NCI-H146 treated with DMSO at 0.1 percent for 48 hours (cell line): ENCODE data around the gene PCGF5.
"Not testable (repeated sequence)": the region's sequence is repeated elsewhere in the genome, so short reads cannot be mapped to it uniquely, and the experiment has no call there.

Experiments used
- DNase-seq: peaks from one replicate; lab custom pipeline; 2025; ENCODE audit not compliant: unreplicated experiment; lab: John Stamatoyannopoulos, UW

Gene PCGF5

DNA sequence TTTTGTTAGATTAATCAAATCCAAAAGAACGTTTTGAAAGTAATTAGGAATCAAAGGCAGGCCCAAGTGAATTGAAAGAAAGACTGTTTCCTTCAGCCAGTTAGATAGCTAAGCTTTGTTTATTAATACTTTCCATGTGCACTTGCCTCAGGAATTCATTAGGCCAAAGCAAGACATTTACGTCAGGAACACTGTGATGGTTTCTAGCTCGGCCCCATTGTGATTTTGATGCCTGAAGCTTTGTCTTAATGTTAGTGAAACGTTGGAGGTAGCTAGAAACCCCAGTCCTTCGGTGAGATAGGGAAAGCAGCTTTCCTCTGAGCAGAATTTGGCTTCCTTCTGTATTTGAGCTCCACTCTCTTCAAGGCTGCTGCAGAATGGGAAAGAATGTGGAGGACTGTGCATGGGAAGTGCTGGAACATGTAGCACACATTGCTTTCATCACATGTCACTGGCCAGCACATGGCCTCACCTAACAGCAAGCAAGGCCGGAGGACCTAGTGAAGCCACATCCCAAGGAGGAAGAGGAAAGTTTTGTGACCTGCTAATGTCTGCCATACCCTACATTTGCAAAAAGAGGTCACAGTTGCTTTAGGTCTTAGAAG, 64.1 kb downstream of the PCGF5 start:
- no peak for DNase-seq

DNA sequence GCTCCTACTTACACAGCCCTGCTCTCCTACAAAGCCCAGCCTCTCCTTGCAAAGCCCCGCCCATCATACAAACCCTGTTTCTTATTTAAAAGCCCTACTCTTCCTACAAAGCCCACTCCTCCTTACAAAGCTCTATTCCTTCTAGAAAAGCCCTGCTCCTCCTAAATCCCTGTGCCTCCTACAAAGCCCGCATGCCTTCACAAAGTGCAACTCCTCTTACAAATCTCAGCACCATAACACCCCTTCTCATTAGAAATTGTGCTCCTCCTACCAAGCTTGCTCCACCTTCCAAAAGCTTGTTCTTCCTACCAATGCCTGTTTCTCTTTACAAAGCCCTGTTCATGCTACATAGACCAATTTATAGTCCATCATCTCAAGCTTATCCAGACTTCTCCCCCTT, 66.1 kb downstream of the PCGF5 start:
- no peak for DNase-seq

DNA sequence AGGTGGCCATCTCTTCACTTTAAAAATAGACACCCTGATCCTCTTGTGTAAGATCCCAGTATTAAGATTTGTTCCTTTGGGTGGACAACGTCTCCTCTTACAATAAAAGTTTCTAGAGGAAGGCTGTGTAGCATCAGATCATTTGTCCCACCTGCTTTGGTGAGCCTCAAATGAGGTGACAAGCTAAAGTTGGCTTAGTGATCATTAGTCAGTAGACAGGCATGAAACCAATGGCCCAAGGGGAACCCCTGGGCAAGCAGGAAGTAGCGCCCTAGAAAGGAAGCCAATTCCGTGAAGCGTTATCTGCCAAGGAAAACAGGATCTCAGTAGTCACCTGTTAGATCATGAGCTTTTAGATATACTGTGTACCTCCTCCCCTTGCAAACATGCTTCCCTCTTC, 66.8 kb downstream of the PCGF5 start:
- no peak for DNase-seq

DNA sequence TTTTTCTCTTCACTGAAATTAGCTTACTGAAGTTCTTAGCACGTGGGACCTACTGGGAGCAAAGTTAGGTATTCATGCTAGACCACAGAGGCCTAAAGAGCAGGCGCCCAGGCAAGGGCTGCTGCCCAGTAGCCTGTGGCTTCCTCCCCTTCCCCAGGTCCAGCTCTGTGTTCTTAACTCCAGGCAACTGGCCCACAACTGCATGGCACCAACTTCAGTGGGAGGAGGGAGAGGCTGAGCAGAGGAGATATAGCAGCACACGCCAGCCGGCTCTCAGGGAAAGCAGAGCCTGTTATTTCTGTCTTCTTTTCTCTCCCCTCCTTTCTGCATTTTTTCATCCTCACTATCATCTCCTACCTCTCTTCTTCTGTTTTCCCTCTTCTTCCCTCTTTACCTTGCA, 67.4 kb downstream of the PCGF5 start:
- DNase-seq: no peak

DNA sequence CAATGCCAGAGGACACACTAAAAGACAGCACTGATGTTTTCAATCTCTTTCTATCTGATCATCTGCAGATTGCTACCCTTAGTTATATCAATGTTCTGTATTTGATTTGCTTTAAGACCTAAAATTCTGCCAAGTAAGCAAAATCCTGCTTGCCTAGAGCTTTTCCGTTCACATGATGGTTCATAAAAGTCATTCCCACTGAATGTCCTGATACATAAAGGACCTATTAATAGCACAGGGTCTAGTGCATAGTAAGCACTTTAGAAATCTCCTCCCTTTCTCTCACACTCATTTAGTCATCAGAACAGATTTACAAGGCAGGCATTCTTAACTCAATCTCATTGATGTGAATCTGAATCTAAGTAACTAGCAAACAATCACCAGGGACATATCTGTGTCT, 68.8 kb downstream of the PCGF5 start:
- no peak for DNase-seq

DNA sequence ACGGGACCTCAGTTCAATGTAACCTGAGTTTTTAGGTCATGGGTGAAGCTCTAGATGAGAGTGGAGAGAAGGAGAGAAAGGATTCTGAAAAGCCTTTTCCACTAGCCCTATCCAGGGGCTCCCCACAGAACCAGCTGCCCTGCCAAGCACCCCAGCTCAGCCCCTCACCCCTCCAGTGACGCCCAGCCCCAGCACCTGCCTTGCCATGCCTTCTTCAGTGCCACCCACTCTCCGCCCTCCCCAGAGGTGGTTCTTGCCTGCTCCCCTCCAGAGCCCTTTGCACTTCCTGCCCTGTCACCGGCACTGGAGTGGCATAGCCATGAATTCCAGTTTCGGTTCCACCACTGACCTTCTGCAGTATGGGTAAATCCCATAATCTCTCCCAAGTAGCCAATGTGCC, 70.1 kb downstream of the PCGF5 start:
- no peak for DNase-seq

DNA sequence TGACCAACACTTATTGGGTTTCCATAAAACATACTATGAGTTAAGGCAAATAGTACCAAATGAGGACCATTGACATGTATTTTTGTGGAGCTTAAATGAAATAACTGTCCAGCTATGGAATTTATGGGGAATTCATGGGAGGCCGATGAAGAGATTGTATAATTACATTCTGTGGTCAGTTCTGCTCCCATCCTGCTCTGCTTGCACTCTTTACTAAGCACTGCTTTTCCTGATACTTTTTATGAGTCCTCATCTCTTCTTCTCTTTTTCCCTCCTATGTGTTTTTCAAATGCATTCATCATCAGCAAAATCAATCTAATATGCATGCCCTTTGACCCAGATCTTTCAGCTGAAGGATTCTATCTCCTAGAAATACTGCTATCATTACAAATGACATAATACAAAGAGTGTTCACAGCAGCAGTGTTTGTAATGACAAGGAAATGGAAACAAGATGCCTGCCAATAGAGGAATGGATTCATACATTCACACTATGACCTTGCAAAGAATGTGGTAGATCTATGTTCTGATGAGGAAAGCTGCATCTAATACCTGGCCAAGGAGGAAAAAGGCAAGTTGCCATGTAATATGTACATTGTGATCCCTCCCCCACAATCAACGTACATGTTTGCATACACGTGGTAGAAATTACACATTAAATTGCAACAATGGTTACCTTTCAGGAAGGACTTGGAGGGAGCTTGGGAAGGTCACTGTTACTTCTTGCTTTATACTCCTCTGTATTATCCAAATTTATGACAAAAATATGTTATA, 73.9 kb downstream of the PCGF5 start:
- DNase-seq: no peak

DNA sequence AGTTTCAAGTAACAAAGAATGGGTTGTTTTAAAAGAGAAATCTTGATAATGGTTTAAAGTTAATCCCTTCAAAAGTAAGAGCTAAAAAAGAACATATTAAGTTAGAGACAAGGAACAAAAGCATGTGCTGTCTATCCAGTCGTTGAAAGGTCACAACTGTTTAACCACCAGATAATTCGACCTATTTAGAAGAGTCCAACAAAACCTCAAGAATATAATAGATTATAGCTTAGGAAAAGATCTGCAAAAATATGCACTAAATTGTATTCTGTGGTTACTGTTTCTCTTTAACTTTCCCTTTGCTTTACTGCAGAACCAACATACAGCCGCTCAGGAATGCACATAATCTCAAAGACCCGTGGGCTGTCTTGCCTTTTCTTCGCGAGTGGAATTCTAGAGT, 74.9 kb downstream of the PCGF5 start:
- DNase-seq: no peak

DNA sequence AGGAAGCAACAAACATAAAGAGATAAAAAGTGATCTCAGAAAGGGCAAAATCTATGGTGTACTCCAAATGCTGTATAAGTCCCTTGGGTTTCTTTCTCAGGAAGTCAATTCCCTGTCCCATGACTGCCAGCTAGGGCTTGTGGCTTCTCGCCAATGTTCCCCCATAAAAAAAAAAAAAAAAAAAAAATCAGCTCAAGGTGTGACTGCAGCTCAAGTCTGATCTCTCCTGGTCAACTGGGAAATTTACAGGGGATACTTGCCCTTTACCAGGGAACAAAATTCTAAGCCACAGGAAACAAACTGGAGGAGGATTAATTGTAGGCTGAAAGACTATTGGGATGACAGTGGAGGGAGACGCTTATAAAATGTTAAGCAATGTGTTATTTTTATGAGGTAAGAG, 76.0 kb downstream of the PCGF5 start:
- no peak for DNase-seq

DNA sequence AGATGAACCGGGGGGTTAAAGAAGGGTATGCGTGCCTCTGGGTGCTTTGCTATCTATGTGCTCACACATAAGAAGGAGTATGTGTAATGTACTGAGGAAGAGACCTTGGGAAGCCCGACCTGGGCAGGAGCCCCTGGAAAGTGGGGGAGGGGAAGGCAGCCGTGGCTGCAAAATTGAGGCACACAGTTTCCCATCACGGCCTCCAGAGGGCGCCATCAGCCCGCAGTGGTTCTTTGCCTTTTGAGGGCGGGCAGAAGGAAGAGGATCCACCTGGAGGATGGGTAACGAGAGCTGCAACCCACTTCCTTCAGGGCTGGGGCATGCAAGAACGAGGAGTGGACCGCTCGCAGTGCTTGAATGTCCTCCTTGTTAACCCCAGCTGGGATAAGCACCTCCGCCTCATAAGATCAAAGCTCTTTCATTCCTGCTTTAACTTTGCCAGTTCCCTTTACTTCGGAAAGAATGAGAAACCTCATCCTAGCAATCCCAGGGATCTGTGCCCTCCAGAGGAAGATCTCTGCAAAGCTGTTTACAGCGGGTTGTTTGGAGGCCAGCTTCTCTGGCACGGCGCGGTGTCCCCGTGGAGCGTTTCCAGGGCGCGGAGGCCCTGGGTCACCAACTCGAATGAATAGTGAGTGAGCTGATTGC, 77.9 kb downstream of the PCGF5 start:
- peak; percentile 84 for DNase-seq

DNA sequence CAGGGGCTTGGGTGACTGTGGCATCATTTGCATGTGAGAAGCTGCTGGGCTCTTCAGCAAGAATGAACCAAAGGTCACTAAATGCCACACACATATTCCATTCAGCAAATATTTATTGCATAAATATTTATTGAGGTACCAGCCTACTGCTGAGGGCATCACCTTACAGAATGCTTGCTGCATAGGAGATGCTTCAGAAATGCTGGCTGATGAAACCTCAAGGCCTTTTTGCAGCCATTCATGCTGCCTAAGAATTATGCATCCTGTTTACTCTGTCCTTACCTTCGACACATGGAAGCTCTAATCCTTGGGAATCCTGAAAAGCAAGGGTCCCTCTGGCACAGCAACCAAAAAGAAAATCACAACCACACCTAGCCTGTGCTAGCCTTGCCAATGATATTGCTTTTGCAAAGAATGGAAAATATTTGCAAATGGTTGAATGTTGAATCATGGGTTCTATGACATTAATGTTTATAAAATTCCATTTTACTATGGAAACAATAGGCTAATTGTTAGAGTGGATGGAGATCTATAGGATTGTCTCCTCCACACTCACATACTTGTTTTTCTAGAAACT, 79.6 kb downstream of the PCGF5 start:
- DNase-seq: peak; percentile 49

DNA sequence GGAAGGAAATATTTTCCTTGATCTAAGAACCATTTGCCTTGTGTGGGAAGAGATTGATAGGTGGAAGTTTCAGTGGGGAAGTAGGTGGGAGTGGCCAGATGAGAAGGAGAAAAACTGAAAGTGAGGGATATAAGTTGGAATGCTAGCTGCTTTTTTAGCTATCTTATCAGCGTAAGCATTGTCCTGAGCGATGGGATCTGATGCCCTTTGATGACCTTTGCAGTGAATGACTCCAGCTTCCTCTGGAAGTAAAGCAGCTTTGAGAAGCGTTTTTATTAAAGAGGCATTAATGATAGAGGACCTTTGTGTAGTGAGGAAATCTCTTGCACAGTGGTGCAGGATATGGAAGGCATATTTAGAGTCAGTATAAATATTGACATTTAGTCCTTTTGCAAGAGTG, 82.5 kb downstream of the PCGF5 start:
- DNase-seq: not testable (repeated sequence)

DNA sequence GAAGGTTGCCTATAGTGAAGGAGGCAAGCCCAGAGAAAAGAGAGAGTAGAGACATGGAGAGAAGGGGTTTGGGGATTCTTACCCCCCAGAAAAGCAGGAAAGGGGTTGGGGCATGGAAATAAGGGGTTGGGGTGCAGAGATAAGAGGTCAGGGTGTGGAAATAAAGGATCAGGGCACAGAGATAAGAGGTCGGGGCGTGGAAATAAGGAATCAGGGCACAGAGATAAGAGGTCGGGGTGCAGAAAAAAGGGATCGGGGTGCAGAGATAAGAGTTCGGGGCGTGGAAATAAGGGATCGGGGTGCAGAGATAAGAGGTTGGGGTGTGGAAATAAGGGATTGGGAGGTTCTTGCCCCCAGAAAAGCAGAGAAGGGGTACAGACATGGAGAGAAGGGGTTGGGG, 85.5 kb downstream of the PCGF5 start:
- DNase-seq: not testable (repeated sequence)

DNA sequence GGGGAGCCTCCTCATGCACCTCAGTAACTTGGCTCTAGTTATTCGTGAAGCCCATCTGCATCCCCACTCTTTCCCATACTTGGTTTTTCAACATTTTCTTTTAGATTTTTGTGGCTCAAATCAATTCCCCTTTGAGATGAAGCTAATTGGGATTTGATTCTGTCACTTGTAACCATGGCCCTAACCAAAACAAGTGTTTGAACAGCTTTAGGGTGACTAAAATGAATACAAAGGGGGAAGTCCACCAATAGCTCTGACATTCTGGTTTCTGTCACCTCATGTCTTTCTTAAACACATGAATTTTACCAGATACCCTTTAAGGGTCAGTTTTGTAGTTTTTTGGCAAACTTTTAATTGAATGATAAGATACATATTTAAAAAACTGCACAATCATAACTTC, 87.0 kb downstream of the PCGF5 start:
- no peak for DNase-seq

DNA sequence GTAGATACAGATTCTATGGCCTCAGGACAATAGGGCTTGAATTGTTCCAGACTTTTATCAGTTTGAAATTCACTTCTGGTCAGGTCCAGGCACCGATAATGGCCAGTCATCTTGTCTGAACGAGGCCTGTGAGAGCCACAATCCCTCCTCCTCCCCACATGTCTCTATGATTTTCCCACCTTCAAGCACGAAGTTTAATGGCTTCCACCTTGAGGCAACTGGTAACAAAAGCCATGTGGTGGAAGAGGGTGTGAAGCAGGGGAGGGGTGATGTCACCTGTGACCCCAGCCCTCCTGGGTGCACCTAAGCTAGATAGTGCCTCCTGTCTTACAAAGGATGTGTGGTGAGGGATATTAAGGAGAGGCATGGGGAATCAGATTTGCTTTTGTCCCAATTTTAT, 89.2 kb downstream of the PCGF5 start:
- no peak for DNase-seq

DNA sequence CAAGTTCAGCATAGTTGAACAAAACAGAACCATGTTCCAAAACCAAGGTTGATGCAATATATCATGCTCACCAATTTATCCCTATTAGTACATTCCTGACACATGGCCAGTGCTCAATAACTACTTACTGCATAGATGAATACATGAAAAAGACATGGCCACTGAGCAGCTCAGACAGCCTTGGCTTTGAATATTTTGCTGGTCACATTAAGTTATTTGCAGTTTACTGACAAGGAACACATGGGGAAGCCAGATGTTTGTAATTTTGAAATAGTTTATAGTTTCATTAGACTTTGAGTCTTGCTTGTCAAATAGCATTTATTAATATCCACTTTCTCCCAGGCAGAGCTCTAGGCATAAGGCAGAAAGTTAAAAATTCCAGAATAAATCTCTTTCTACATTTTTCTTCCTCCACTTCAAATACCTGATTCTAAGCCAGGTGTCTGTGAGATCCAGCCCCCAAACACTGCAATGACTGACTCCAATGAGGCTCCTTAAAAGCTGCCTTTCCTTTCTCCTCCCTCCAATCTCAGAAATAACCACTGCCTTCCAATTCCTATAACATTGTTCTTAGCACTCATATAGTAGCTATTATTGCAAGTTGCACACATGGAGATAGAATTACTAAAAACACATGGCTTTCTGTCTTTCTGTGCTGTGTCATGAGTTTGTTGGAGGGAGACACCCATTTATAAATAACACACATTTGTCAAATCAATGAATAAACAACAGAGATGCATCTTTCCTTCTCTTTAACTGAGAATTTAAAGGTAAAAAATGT, 91.3 kb downstream of the PCGF5 start:
- DNase-seq: no peak

DNA sequence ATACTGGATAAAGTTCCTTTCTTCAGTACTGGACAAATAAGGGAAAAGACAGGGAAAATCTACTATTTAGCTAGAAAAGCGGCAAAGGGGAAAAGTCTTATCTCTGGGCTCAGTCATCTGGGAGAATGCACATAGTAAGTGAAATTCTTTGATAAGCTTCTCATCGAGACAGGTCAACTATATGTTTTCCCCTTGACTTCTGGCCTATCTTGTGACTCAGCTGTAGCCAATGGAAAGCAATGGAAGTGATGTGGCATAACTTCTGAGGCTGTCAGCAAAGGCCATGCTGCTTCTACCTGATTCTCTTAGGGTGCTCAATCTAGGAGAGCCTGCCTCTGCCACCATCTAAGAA, 91.9 kb downstream of the PCGF5 start:
- no peak for DNase-seq

DNA sequence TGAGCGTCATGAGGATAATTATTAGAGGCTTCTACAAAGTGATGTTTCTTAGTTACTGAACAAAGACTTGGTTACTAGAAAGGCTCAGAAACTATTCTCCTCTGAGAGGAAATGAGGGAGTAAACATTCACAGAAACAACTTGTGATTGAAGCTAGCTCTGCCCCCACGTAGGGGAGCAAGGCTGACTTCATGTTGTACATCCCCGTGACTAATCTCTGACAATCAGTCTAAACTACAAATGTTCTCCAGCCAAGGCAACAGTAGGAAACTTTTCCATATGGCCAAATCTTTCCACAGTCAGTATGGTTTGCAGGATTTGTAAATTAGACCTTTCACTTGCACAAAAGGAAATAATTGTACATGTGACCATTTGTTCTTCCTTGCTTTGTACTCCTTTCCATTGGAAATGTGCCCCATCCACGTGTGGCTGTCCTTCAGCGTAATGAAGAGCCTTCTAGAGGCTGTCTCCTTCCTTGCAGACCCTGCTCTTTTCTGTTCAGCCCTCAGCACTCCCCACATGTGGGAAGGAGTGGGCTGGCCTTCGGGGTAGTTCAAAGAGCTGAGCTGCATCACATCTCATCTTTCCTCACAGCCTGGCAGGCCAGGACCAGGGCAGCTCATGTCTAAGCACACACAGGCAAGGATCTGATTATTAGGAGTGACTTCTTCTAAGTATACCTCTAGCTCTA, 93.5 kb downstream of the PCGF5 start:
- no peak for DNase-seq

DNA sequence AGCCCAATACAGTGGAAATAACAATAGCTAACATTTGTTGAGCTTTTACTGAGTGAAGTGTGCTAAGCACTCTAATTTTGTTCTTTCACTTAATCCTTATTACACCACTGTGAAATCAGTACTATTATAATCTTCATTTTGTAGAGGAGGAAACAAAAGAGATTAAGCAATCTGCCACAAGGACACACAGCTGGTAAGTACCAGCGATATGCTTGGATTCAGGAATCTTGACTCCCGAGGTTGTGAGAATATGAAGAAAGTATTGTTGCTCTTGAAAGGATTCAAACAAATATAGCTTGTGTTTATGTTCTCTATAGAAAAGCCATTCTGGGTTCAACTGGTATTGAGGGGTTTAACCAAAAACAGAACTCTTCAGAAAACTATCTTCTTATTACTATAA, 96.0 kb downstream of the PCGF5 start:
- DNase-seq: no peak

DNA sequence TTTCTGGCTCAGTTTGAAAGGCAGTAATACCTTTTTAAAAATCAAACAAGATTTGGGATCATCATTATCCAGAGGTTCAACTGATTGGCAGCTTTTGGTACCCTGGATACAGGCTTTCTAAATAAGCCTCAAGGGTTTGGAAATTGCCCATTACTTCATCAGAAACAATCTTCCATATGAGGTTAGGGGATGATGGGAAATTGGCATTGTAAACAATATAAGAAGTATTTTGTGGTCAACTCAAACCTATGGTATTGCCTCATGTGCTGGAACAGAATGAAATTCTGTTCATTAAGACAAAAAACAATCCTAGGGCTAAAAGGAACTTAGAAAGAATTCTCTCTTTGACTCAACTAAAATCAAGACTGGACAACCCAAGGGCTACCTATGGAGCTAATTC, 97.1 kb downstream of the PCGF5 start:
- no peak for DNase-seq

DNA sequence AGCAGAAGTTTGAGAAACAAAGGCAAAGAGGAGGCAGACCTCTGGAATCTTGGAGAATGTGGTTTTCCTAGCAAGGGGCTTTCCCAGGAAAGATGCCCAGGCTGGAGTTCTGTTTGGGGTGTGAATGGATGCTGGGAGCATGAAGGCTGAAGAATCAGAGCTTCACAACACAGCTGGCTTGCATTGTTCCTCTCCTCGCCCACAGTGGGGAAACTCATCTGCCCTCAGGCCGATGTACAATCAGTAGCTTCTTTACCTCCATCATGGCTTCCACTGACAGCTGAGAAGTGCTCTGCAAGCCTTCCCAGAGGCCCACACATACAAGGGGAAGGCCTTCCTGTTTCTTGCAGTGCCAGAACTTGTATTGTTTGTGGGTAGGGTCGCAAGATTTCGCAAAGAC, 98.9 kb downstream of the PCGF5 start:
- DNase-seq: no peak
